Activated T-cell treated with anti-CD3 and anti-CD28 coated beads, Interleukin-2, amount 50 U/mL, for 24 hours (primary cell): ENCODE data around the gene GALNT2.
A peak's percentile ranks its signal among the peaks of the same experiment; 100 is the strongest.

Experiments
- DNase-seq: peaks from one replicate; pipeline ENCODE4 v3.0.0-alpha.2; 2020
- H3K27ac Mint-ChIP-seq: 2 replicates; pipeline ENCODE4 v1.8.0; 2020; ENCODE audit warnings: mild to moderate bottlenecking, mixed read lengths
- H3K27me3 Mint-ChIP-seq: 2 replicates; pipeline ENCODE4 v1.8.0; 2020; ENCODE audit warnings: mixed read lengths
- H3K36me3 Mint-ChIP-seq: 2 replicates; pipeline ENCODE4 v1.8.0; 2020; ENCODE audit warnings: low read depth, mixed read lengths
- H3K4me1 Mint-ChIP-seq: 2 replicates; pipeline ENCODE4 v1.8.0; 2020; ENCODE audit warnings: low read depth, mixed read lengths
- H3K4me3 Mint-ChIP-seq: 2 replicates; pipeline ENCODE4 v1.8.0; 2020; ENCODE audit warnings: mild to moderate bottlenecking, moderate library complexity, mixed read lengths
- H3K9me3 Mint-ChIP-seq: 2 replicates; pipeline ENCODE4 v1.8.0; 2020; ENCODE audit warnings: mixed read lengths

GALNT2 gene

GRCh38 chr1:230125640-230126528, 58.8 kb downstream of the GALNT2 start:
- H3K4me1 Mint-ChIP-seq: peaks cover 85% of the 10 kb centered on the region
- no peak for DNase-seq
- H3K36me3 Mint-ChIP-seq: peaks cover 40% of the 10 kb centered on the region
- no peaks in the 10 kb centered on the region for H3K27me3 Mint-ChIP-seq
- no peaks in the 10 kb centered on the region for H3K9me3 Mint-ChIP-seq
- H3K27ac Mint-ChIP-seq: peak overlapping the region; percentile 79
- H3K4me3 Mint-ChIP-seq: peak overlapping the region; percentile 48

- Mint-ChIP-seq H3K4me3 (peak overlapping the region; percentile 51), H3K27me3 (no peaks in the 10 kb centered on the region), H3K36me3 (peaks cover 35% of the 10 kb centered on the region), H3K9me3 (no peaks in the 10 kb centered on the region), H3K27ac (peak overlapping the region; percentile 79), H3K4me1 (peaks cover 79% of the 10 kb centered on the region)
- no peak for DNase-seq
These were observed 59.6 kb downstream of the GALNT2 start for GRCh38 chr1:230126529-230127104.

- H3K4me3 Mint-ChIP-seq: peak overlapping the region; percentile 51
- peak overlapping the region; percentile 79 for H3K27ac Mint-ChIP-seq
- DNase-seq: peak; percentile 61
These were observed 60.3 kb downstream of the GALNT2 start for GRCh38 chr1:230127105-230128054.

DNA sequence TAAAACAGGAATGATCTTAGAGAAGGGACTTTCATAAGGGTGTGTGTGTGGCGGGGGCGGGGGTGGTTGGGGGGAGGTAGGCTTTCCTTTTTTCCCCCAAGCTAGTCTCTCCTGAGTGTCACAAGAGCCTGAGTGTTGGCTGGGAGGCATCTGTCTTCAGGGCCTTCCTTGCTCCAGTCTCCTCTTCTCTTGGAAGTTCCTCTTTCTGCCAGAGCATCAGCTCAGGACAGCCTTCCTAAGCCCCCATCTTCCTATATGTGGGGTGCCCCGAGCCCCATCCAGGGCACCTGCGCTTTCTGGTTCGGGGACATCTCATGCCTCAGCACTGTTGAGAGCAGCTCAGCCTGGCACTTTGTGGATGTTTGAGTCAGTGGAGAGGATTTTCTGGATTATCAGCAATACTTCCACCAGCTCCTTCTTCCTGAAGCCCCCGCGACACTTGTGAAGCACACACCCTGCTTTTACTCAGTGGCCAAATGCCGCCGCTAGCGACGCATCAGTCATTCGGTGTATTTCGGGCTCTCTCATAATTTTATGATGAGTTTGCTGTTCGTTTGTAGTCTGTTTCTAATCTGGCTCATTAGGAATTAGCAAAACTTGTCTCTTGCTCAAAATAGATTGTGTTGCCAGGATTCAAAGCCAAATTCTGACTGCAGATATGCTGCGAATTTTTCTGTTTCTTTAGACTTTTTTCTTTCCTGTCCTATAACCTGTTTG, 61.7 kb downstream of the GALNT2 start:
- Mint-ChIP-seq H3K27me3 (no peaks in the 10 kb centered on the region), H3K4me3 (no peak overlapping the region), H3K27ac (peak overlapping the region; percentile 37), H3K4me1 (peaks cover 73% of the 10 kb centered on the region), H3K9me3 (no peaks in the 10 kb centered on the region), H3K36me3 (peaks cover 28% of the 10 kb centered on the region)
- no peak for DNase-seq

More at GRCh38 chr1:230127105-230128054, 60.3 kb downstream of the GALNT2 start:
- Mint-ChIP-seq H3K4me1 (peaks cover 80% of the 10 kb centered on the region), H3K9me3 (no peaks in the 10 kb centered on the region), H3K36me3 (peaks cover 33% of the 10 kb centered on the region), H3K27me3 (no peaks in the 10 kb centered on the region)

DNA sequence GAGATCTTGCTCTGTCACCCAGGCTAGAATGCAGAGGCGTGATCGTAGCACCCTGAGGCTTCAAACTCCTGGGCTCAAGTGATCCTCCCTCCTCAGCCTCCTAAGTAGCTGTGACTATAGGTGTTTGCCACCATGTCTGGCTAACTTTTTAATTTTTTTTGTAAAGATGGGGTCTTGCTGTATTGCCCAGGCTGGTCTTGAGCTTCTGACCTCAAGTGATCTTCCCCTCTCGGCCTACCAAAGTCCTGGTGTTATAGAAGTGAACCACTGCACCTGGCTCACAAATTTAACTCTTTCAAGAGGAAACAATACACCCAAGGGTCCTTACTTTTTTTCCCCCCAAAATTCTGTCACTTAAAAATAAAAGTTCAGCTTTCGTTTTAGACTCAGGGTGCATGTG, 62.3 kb downstream of the GALNT2 start:
- Mint-ChIP-seq H3K4me3 (no peak overlapping the region), H3K36me3 (peaks cover 24% of the 10 kb centered on the region), H3K27me3 (no peaks in the 10 kb centered on the region), H3K27ac (peak overlapping the region; percentile 37), H3K9me3 (no peaks in the 10 kb centered on the region), H3K4me1 (peaks cover 70% of the 10 kb centered on the region)
- DNase-seq: no peak

- Mint-ChIP-seq H3K4me3 (no peak overlapping the region), H3K27me3 (no peaks in the 10 kb centered on the region), H3K9me3 (no peaks in the 10 kb centered on the region), H3K4me1 (peaks cover 69% of the 10 kb centered on the region), H3K36me3 (peaks cover 32% of the 10 kb centered on the region), H3K27ac (no peak overlapping the region)
- no peak for DNase-seq
These were observed 63.3 kb downstream of the GALNT2 start for GRCh38 chr1:230130172-230130944.

DNA sequence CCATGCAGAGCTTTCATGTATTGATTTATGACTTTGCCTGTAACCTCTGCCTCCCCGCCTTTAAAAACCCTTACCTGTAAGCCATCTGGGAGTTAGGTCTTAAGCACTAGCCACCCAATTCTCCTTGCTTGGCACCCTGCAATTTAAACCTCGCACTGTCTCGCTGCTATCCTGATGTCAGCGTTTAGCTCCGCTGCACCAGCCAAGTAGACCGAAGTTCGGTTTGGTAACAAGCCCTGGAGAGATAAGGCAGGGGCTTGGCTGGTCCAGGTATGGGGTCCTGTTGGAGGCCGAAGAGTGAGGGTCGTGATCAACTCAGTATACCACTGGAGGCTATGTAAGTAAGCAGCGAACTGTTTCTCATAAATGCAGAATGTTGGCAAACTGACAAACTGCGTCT, 64.4 kb downstream of the GALNT2 start:
- DNase-seq: no peak
- no peaks in the 10 kb centered on the region for H3K9me3 Mint-ChIP-seq
- H3K4me3 Mint-ChIP-seq: no peak overlapping the region
- H3K36me3 Mint-ChIP-seq: peaks cover 39% of the 10 kb centered on the region
- no peaks in the 10 kb centered on the region for H3K27me3 Mint-ChIP-seq
- no peak overlapping the region for H3K27ac Mint-ChIP-seq
- peaks cover 60% of the 10 kb centered on the region for H3K4me1 Mint-ChIP-seq

- no peak overlapping the region for H3K4me3 Mint-ChIP-seq
- H3K27ac Mint-ChIP-seq: no peak overlapping the region
- H3K4me1 Mint-ChIP-seq: peaks cover 48% of the 10 kb centered on the region
- H3K9me3 Mint-ChIP-seq: no peaks in the 10 kb centered on the region
- peaks cover 52% of the 10 kb centered on the region for H3K36me3 Mint-ChIP-seq
- H3K27me3 Mint-ChIP-seq: no peaks in the 10 kb centered on the region
- DNase-seq: no peak
These were observed 65.7 kb downstream of the GALNT2 start for GRCh38 chr1:230132758-230133157.

DNA sequence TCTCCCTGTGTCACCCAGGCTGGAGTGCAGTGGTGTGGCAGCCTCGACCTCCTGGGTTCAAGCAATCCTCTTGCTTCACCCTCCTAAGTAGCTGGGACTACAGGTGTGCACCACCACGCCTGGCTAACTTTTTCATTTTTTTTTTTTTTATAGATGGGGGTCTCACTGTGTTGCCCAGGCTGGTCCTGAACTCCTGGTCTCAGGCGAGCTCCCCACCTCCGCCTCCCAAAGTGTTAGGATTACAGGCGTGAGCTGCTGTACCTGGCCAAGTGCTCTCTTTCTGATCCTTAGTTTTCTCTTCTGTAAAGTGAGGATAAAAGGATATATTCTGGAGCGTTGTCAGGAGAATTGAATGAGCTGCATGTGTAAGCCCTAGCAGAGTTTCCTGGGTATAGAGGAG, 68.7 kb downstream of the GALNT2 start:
- Mint-ChIP-seq H3K4me1 (peaks cover 43% of the 10 kb centered on the region), H3K9me3 (no peaks in the 10 kb centered on the region), H3K36me3 (peaks cover 52% of the 10 kb centered on the region), H3K27me3 (no peaks in the 10 kb centered on the region), H3K27ac (no peak overlapping the region), H3K4me3 (no peak overlapping the region)
- no peak for DNase-seq

GRCh38 chr1:230136453-230137336, 69.7 kb downstream of the GALNT2 start:
- Mint-ChIP-seq H3K4me1 (peaks cover 53% of the 10 kb centered on the region), H3K9me3 (no peaks in the 10 kb centered on the region), H3K36me3 (peaks cover 54% of the 10 kb centered on the region), H3K27ac (no peak overlapping the region), H3K27me3 (no peaks in the 10 kb centered on the region), H3K4me3 (no peak overlapping the region)
- no peak for DNase-seq

DNA sequence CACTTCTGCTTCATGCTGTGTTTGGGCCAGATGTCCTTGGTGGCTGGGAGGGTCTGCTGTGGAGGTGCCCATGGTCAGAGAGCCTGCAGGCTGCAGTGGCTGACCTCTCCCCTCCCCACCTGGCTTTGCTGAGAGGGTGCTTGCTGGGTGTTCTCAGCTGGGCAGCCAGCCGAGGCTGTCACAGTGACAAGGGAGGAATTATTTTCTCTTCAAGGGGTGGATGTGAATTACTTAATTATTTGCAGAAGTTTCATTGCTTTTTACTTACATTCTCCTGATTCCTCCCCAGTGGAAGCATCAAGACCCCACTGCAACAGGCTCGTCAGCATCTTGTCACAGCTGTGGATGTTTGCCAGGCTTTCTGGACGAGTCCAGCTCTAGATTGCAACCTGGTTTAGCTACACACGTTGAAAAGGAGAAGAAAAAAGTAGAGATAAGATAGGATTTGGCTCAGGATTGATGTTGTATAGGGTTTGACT, 70.3 kb downstream of the GALNT2 start:
- Mint-ChIP-seq H3K4me3 (no peak overlapping the region), H3K9me3 (no peaks in the 10 kb centered on the region), H3K27ac (no peak overlapping the region), H3K4me1 (peaks cover 51% of the 10 kb centered on the region), H3K27me3 (no peaks in the 10 kb centered on the region), H3K36me3 (peaks cover 54% of the 10 kb centered on the region)
- no peak for DNase-seq

DNA sequence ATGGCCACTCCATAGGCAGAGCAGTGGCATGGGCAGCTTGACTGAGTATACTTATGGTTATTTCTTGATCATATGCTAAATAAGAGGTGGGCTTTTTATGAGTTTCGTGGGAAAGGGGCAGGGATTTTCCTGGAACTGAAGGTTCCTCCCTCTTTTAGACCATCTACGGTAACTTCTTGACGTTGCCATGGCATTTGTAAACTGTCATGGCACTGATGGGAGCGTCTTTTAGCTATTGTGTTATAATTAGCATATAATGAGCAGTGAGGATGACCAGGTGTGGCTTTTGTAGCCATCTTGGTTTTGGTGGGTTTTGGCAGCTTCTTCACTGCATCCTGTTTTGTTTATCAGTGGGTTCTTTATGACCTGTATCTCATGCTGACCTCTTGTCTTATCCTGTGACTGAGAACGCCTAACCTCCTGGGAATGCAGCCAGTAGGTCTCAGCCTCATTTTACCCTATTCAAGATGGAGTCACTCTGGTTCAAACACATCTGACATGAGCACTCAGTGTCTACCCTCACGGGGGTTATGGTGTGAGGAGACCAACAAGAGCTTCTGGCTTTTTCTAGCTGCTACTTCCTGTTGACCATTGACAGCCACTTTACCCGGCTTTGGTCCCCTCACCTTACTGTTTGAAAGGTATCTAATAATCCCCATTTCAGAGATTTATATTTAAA, 71.7 kb downstream of the GALNT2 start:
- H3K27ac Mint-ChIP-seq: no peak overlapping the region
- no peaks in the 10 kb centered on the region for H3K27me3 Mint-ChIP-seq
- no peaks in the 10 kb centered on the region for H3K9me3 Mint-ChIP-seq
- DNase-seq: no peak
- H3K4me1 Mint-ChIP-seq: peaks cover 58% of the 10 kb centered on the region
- no peak overlapping the region for H3K4me3 Mint-ChIP-seq
- peaks cover 64% of the 10 kb centered on the region for H3K36me3 Mint-ChIP-seq
